ENCODE measurements around the gene AUTS2. TPM values are rescaled to one million over a fixed set of nuclear protein-coding genes. Genes with fewer than 3 reads are reported as not detected.

The AUTS2 gene
- total and polyA plus RNA-seq, 2 of the 8 experiments (the other 6 are each of a cell fraction or from before 2014, with no cell fraction given), result 25.9 to 101 TPM

- H3K4me2 ChIP-seq (ENCODE audit: insufficient read depth in 1 of 2, low read depth in 2 of 2, low read length in 2 of 2), result no peak overlapping the region
- H3K4ac ChIP-seq (replicated peaks; ENCODE audit: insufficient read length, low read depth, low read length), result no peak overlapping the region
- no peaks in the 10 kb centered on the region for H3K23me2 ChIP-seq (ENCODE audit: low read depth, low read length)
- WGBS, 2 experiments (ENCODE audit: extremely low coverage in 1 of 2, insufficient coverage in 1 of 2, insufficient read length in 1 of 2, insufficient replicate concordance in 2 of 2, low coverage in 1 of 2, low lambda C conversion rate in 2 of 2, missing lambda C conversion rate in 1 of 2), result 83% methylated on average over 1 of the region's 1 CpG; no CpG with 5 or more reads in 1 of the 2 experiments
- no peak overlapping the region for H3K9ac ChIP-seq (replicated peaks in 1 of 4; ENCODE audit: extremely low read depth in 1 of 4, low read depth in 3 of 4, low read length in 3 of 4)
- H3K56ac ChIP-seq (replicated peaks; ENCODE audit: insufficient read length, low read depth, low read length), result no peak overlapping the region
- H2BK12ac ChIP-seq (ENCODE audit: low read depth, low read length), result no peak overlapping the region
- FAIRE-seq (no peak), DNase-seq (ENCODE audit: low read depth in 1 of 2, low spot score in 2 of 2) (no peak)
- ChIA-PET CTCF (ENCODE audit: partially characterized antibody) (interaction anchor here (1.2 kb wide), 1 partner anchor 9 kb away, joined by 3 read pairs; no protein-coding TSS in a partner anchor), POLR2A (ENCODE audit: partially characterized antibody) (no interaction called here)
- H4K91ac ChIP-seq (replicated peaks; ENCODE audit: insufficient read length, low read length), result no peak overlapping the region
- H2AK5ac ChIP-seq (ENCODE audit: low read depth, low read length), result no peak overlapping the region
- H4K8ac ChIP-seq (ENCODE audit: extremely low read depth, insufficient read depth, low read length), result no peak overlapping the region; the same call in 1 of the 2 replicates
- no peaks in the 10 kb centered on the region for H3K79me1 ChIP-seq (ENCODE audit: low read depth, low read length)
- no peak overlapping the region for H4K5ac ChIP-seq (ENCODE audit: insufficient read length, low read depth, low read length)
- H2BK20ac ChIP-seq (ENCODE audit: low read length), result no peak overlapping the region
- no peak overlapping the region for H3K14ac ChIP-seq (ENCODE audit: insufficient read length)
- H2BK5ac ChIP-seq (ENCODE audit: low read depth, low read length), result no peak overlapping the region
- no peak overlapping the region for H3K27ac ChIP-seq (ENCODE audit: low read depth, low read length)
- H3K9me3 ChIP-seq (ENCODE audit: insufficient read depth in 2 of 2, low read depth in 1 of 2, low read length in 1 of 2), result no peaks in the 10 kb centered on the region
- no peak overlapping the region for H3K23ac ChIP-seq (ENCODE audit: insufficient read length)
- no peaks in the 10 kb centered on the region for H4K20me1 ChIP-seq (replicated peaks in 1 of 2; ENCODE audit: control insufficient read depth in 1 of 2, insufficient read depth in 2 of 2, low read length in 2 of 2)
- H3K79me2 ChIP-seq (ENCODE audit: control insufficient read depth in 1 of 2, insufficient read depth in 2 of 2, low read length in 2 of 2), result no peaks in the 10 kb centered on the region
- H2BK120ac ChIP-seq (replicated peaks; ENCODE audit: low read depth, low read length), result no peak overlapping the region
- no peaks in the 10 kb centered on the region for H3K4me1 ChIP-seq (replicated peaks in 1 of 4; ENCODE audit: control insufficient read depth in 3 of 4, insufficient read depth in 4 of 4, low read length in 3 of 4)
- H3K27me3 ChIP-seq (replicated peaks in 1 of 4; ENCODE audit: control insufficient read depth in 3 of 4, extremely low read depth in 1 of 4, insufficient read depth in 3 of 4, low read length in 3 of 4), result no peaks in the 10 kb centered on the region
- no peak overlapping the region for H2BK15ac ChIP-seq (ENCODE audit: low read length)
- no peak overlapping the region for H2AFZ ChIP-seq (ENCODE audit: low read length)
- H3K18ac ChIP-seq (ENCODE audit: extremely low read depth, low read length), result no peak overlapping the region
- no peaks in the 10 kb centered on the region for H3K36me3 ChIP-seq (ENCODE audit: control insufficient read depth in 2 of 4, insufficient read depth in 4 of 4, low read length in 3 of 4)
- no peak overlapping the region for H3K4me3 ChIP-seq (ENCODE audit: extremely low read depth in 1 of 4, insufficient read depth in 2 of 4, low read depth in 3 of 4, low read length in 4 of 4)
- TF ChIP-seq KDM4A (IDR thresholded peaks at IDR 0.05; ENCODE audit: low read depth, low read length, severe bottlenecking), result no peak
- TF ChIP-seq USF2 (IDR thresholded peaks at IDR 0.05; ENCODE audit: low read length), result no peak
- TF ChIP-seq KDM1A (IDR thresholded peaks at IDR 0.05; ENCODE audit: borderline replicate concordance, low read length), result no peak
- TF ChIP-seq EGR1 (IDR thresholded peaks at IDR 0.05; ENCODE audit: borderline replicate concordance, low read depth, low read length), result no peak
- TF ChIP-seq PHF8 (conservative IDR thresholded peaks at IDR 0.05; ENCODE audit: low read depth, low read length), result no peak
- no peak for TF ChIP-seq ATF3 (IDR thresholded peaks at IDR 0.05; ENCODE audit: insufficient read depth, low read depth, low read length)
- TF ChIP-seq CTBP2 (IDR thresholded peaks at IDR 0.05; ENCODE audit: borderline replicate concordance, insufficient read depth, insufficient read length, low read length), result no peak
These were observed 861.3 kb downstream of the AUTS2 start for GRCh38 chr7:70459546-70459945.
